NCI-H2107 treated with DMSO at 0.1 percent for 48 hours (cell line): ENCODE measurements around the gene SLC7A10.
"Not testable (repeated sequence)": the region's sequence is repeated elsewhere in the genome, so short reads cannot be mapped to it uniquely, and the experiment has no call there.

Experiments used
- DNase-seq: peaks from one replicate; lab custom pipeline; 2025; ENCODE audit not compliant: unreplicated experiment; lab: John Stamatoyannopoulos, UW

SLC7A10 gene

DNA sequence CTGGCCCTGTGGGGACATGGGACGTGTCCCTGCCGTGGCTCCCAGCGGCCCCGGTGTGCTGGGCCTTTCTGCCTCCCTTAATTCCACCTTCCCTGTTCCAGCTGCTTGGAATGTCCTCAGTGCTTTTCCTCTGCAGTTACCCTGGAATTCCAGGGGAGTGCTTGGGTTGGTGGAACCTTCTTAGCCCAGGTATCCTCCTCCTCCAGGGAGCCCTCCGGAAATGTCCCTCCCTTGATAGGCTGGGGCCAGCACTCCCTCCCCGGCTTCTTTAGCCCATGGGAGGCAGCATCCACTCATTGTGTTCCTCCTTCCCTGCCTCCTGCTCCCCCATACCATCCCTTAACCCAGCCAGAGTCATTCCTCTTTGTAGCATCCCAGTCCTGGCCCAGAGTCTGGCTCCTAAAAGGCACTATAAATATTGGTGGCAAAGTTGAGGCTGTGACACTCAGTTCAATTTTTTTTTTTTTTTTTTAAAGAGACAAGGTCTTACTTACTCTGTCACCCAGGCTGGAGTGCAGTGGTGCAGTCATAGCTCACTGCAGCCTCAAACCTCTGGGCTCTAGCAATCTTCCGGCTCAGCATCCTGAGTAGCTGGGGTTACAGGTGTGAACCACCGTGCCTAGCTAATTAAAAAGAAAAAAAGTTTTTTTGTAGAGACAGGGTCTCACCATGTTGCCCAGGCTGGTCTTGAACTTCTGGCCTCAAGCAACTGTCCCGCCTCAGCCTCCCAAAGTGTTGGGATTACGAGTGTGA is 13.7 kb upstream of the SLC7A10 start:
- no peak for DNase-seq

- DNase-seq: no peak
Observed at GRCh38 chr19:33238481-33239149, 13.0 kb upstream of the SLC7A10 start.

DNA sequence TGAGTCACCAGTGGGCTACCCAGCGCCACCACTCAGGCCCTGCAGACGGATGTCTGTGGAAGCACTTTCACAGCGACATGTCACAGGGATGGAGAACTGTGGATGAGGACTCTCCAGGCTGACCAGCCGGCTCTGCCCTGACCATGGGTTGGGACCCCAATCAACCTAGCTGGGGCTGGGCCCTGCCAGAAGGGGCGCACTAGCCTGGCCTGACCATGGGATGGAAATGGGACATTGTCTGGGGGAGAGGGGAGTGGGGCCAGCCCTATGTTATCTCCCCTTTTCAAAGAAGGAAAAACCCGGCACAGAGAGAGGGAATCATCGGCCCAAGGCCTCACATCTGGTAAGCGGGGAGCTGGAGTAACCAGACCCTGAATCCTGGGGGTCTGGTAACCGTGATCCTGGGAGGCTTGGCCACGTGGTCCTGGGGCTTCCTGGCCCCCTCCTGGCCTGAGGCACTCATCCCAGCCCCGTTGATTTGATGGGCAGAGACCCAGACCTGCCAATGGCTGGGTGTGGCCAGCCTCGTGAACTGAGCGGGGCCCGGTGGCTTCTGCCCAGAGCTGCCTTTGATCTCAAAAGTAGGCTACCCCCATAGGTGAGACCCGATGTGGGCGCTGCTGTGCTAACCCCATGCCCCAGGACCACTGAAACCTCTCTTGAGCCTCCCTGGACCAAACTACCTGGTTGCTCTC is 11.2 kb upstream of the SLC7A10 start:
- DNase-seq: no peak

- DNase-seq: no peak
Observed at GRCh38 chr19:33235996-33236350, 10.3 kb upstream of the SLC7A10 start.

DNA sequence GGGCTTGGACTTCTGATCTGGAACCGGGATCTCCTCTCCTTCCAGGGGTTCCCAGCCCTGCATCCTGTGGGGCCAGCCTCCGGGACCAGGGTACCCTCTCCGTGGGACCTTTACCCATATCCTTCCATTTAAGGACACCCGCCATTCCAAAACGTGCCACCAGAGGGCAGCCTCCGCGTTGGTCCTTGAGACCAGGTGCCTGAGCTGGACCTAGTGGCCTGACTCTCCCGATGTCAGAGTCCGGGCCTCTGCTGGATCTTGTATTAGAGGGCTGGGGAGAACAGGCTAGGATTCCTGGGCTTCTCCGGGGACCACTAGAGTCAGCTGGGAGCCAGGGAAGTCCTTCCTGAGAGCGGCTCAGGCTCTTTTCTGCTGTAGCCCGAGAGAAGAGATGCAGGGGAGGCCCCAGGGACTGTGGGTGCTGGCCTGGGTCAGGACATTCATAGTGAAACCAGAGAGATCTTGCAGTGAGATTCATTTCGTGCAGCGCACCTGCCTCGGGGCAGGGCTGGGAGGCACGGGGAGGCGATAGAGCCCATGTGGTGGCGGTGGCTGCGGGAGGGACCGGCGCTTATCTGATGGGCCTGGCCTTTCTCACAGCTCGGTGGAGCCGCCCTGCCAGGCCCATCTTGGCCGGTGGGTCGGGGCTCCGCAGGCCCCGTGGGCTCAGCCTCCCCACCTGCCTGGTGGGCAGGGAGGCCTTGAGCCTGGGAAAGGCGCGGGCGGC is 9.8 kb upstream of the SLC7A10 start:
- peak; percentile 9 for DNase-seq

GRCh38 chr19:33234736-33235135 is 9.1 kb upstream of the SLC7A10 start:
- DNase-seq: no peak

- DNase-seq: no peak
Observed at GRCh38 chr19:33234092-33234491, 8.4 kb upstream of the SLC7A10 start.

GRCh38 chr19:33233056-33233873 is 7.6 kb upstream of the SLC7A10 start:
- no peak for DNase-seq

- DNase-seq: no peak
Observed at GRCh38 chr19:33232656-33233055, 7.0 kb upstream of the SLC7A10 start.

- no peak for DNase-seq
Observed at GRCh38 chr19:33231511-33231910, 5.9 kb upstream of the SLC7A10 start.

DNA sequence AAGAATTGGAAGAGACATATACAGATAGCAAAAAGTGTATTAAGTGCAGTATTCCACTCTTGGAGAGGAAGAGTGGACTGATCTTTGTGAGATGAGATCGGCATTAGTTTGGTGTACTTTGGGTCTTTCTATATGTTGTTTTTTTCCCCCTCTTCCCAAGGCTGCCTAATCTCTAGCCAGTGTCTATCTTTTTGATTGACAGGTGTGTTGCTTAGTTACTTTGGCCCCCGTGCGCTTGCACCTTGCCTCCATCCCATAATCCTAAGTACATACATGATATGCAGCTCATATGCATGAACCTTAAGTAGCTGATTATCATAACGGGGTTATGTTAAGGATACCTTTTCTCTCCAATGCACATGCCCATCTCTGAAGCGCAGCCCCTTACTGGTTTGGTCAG is 4.3 kb upstream of the SLC7A10 start:
- DNase-seq: no peak

- DNase-seq: no peak
Observed at GRCh38 chr19:33227870-33228599, 2.4 kb upstream of the SLC7A10 start.

DNA sequence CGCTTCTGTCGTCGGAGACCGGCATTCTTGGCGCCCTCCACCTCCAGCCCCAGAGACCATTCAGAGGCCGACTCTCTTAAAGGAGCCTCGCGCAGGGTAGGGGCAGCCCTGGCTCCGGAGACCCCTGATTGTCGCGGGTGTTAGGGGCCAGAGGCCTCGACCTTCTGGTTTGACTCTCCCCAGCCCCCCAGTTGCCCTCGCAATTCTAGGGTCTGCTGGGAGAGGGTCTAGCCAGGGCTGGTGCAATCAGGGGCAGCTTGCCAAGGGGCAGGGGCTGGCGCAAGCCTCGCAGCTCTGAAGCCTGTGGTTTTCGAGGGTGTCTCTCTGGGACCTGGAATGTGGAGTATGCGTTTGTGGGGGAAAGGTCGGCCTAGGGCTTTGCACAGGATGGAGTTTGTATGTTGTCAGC is 1.6 kb upstream of the SLC7A10 start:
- no peak for DNase-seq

DNA sequence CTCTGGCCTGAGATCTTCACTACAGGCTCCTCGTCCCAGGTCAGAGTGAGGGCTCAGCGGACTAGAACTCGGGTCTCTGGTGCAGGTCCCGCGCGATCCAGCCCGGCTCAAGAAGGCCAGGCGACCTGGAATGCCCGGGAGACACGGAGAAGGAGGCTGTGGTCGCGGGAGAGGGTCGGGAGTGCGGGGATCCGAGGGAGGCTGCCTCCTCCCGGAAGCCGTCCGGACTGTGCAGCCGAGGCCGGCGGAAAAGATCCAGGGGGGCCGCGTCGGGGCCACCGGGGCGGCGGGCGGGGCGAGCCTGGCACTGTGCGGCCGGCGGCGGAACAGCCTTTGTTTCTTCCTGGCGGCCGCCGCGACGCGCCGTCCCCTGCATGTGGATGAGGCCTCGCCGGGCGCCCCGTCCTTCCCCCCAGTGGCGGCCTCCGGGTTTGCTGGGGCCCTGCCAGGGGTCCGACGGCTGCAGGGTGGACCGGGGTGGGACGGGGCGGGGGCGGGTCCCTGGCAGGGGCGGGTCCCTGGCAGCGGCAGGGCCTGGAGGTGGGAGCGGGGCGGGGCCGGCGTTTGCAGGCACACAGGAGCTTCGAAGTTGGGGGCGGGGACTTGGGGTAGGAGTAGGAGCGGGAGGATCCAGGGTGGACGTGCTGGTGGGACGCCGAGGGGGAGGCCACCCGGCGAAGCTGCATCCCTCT is 1.0 kb upstream of the SLC7A10 start:
- DNase-seq: no peak

DNA sequence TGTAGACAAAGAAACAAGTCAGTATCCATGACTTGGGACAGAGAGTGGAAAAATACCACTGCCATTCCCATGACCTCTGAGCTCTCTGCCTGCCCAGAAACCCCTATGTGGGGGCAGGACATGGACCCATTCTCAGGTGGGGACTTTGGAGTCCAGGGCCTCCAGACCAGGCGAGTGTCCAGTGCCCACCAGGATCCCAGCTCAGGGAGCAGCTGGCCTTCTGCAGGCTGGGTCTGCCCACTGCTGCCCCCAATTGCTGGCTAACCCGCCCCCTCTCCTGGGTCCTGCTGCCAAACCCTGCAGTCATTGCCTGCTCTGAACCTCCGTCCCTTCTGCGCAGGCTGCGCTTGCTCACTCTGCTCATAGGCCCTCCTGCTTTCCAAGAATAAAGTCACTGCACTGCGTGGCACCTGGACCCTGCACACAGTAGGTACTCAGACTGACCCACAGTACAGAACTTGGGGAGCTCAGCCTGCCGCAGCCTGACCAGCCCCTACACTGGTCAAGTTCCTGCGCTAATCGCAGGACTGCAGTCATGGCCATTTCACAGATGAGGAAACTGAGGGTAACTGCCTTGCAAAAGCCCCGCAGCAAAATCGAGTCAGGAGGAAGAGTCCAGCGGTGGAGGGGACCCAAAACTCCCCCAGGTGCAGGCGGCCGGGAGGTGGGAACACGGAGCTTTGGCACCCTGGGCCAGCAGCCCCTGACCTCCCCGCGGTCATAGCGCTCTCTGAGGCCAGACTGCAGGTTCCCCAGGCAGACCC is 774 bp downstream of the SLC7A10 start:
- no peak for DNase-seq

DNA sequence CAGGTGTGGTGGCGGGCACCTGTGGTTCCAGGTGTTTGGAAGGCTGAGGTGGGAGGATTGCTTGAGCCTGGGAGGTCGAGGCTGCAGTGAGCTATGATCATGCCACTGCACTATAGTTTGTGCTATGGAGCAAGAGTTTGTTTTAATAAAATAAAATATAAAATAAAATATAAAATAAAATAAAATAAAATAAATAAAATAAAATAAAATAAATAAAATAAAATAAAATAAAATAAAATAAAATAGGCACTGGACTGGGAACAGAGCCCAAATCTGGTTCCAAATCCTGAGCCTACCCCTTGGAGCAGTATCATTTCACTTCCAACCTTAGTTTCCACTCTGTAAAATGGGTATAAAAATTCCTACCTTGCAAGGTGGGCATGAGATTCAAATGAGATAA is 3.4 kb downstream of the SLC7A10 start:
- not testable (repeated sequence) for DNase-seq

GRCh38 chr19:33221638-33222037 is 4.0 kb downstream of the SLC7A10 start:
- no peak for DNase-seq

DNA sequence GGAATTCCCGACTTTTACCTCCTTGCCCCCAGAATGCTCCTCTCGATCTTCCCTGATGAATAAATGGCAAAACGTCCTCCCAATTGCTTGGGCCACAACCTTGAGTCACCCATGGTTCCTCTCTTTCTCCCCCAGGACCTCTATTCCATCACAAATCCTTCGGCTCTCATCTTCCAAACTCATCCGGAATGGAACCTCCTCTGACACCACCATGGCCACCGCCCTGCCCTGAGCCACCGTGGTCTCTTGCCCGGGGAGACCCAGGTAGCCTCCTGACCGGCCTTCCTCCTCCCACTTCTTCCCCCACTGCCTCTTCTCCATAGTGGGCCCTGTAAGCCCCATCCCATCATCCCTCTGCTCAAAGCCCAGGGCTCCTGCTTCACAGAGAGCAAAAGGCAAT is 4.9 kb downstream of the SLC7A10 start:
- no peak for DNase-seq

- DNase-seq: no peak
Observed at GRCh38 chr19:33220115-33220514, 5.5 kb downstream of the SLC7A10 start.
